HepG2 (cell line): ENCODE measurements around the gene KRTAP10-2. TPM values are rescaled to one million over a fixed set of nuclear protein-coding genes. Genes with fewer than 3 reads are reported as not detected.

Experiments
- EEA1 ChIP-seq: sonication (generic); formaldehyde crosslinking; IDR thresholded peaks from 2 replicates; pipeline ENCODE4 v1.5.1; 2020; ENCODE audit warnings: mild to moderate bottlenecking, missing genetic modification reagents, borderline replicate concordance
- ERF ChIP-seq: IDR thresholded peaks from 2 replicates; pipeline ENCODE4 v1.6.1; 2018; ENCODE audit warnings: missing biosample characterization, missing genetic modification reagents
- IKZF5 ChIP-seq: IDR thresholded peaks from 2 replicates; pipeline ENCODE4 v1.6.1; 2018; ENCODE audit warnings: missing genetic modification reagents, mild to moderate bottlenecking, missing compliant biosample characterization
- JARID2 ChIP-seq: sonication (generic); formaldehyde crosslinking; IDR thresholded peaks from 2 replicates; pipeline ENCODE4 v1.8.1; 2023; ENCODE audit warnings: missing genetic modification reagents, inconsistent platforms; ENCODE audit not compliant: insufficient replicate concordance
- MAFG ChIP-seq: sonication (generic); formaldehyde crosslinking; IDR thresholded peaks from 2 replicates; pipeline ENCODE4 v1.5.1; 2020; ENCODE audit warnings: mild to moderate bottlenecking, missing genetic modification reagents
- MLLT10 ChIP-seq: sonication (generic); formaldehyde crosslinking; IDR thresholded peaks from 2 replicates; pipeline ENCODE4 v1.4.0; 2020; ENCODE audit warnings: missing genetic modification reagents
- NFKBIZ ChIP-seq: IDR thresholded peaks from 2 replicates; pipeline ENCODE4 v1.6.1; 2018; ENCODE audit warnings: missing genetic modification reagents, missing compliant biosample characterization
- NPAS2 ChIP-seq: sonication (generic); formaldehyde crosslinking; IDR thresholded peaks from 2 replicates; pipeline ENCODE4 v1.8.0; 2022; ENCODE audit warnings: mild to moderate bottlenecking, missing genetic modification reagents, borderline replicate concordance
- PAX8 ChIP-seq: sonication (generic); formaldehyde crosslinking; IDR thresholded peaks from 2 replicates; pipeline ENCODE4 v1.8.0; 2022; ENCODE audit warnings: mild to moderate bottlenecking, missing genetic modification reagents, borderline replicate concordance
- SRSF9 ChIP-seq: fragments of 200-400 bp; formaldehyde crosslinking; IDR thresholded peaks from 2 replicates; pipeline ENCODE4 v1.6.1; 2018; ENCODE audit warnings: borderline replicate concordance, mild to moderate bottlenecking, low read depth, low read length; ENCODE audit not compliant: insufficient read depth, poor library complexity, severe bottlenecking
- TARDBP ChIP-seq: sonication (generic); formaldehyde crosslinking; IDR thresholded peaks from 2 replicates; pipeline ENCODE4 v1.8.0; 2022; ENCODE audit warnings: mild to moderate bottlenecking, missing genetic modification reagents
- U2AF2 ChIP-seq: fragments of 200-400 bp; formaldehyde crosslinking; IDR thresholded peaks from 2 replicates; pipeline ENCODE4 v1.6.1; 2017; ENCODE audit warnings: low read depth, mild to moderate bottlenecking, low read length
- ZBTB10 ChIP-seq: sonication (generic); formaldehyde crosslinking; IDR thresholded peaks from 2 replicates; pipeline ENCODE4 v1.4.0; 2020; ENCODE audit warnings: missing genetic modification reagents, borderline replicate concordance
- ZBTB43 ChIP-seq: sonication (generic); formaldehyde crosslinking; conservative IDR thresholded peaks from 2 replicates; pipeline ENCODE4 v1.4.0; 2020; ENCODE audit warnings: missing genetic modification reagents
- ZFX ChIP-seq: sonication (generic); formaldehyde crosslinking; IDR thresholded peaks from 2 replicates; pipeline ENCODE4 v1.4.0; 2020; ENCODE audit warnings: mild to moderate bottlenecking, low read depth, missing genetic modification reagents, moderate library complexity
- ZNF296 ChIP-seq: sonication (generic); formaldehyde crosslinking; conservative IDR thresholded peaks from 2 replicates; pipeline ENCODE4 v1.5.0; 2020; ENCODE audit warnings: mild to moderate bottlenecking, missing genetic modification reagents
- ZNF501 ChIP-seq: sonication (generic); formaldehyde crosslinking; IDR thresholded peaks from 2 replicates; pipeline ENCODE4 v1.5.1; 2020; ENCODE audit warnings: mild to moderate bottlenecking, moderate library complexity, missing genetic modification reagents
- ZNF530 ChIP-seq: sonication (generic); formaldehyde crosslinking; IDR thresholded peaks from 2 replicates; pipeline ENCODE4 v1.5.0; 2020; ENCODE audit warnings: low read depth, mild to moderate bottlenecking, missing genetic modification reagents
- ZNF614 ChIP-seq: IDR thresholded peaks from 2 replicates; pipeline ENCODE4 v1.6.1; 2018; ENCODE audit warnings: missing biosample characterization, missing genetic modification reagents, inconsistent platforms, borderline replicate concordance
- ZNF766 ChIP-seq: sonication (generic); formaldehyde crosslinking; IDR thresholded peaks from 2 replicates; pipeline ENCODE4 v1.5.0; 2020; ENCODE audit warnings: missing genetic modification reagents, borderline replicate concordance
- ZNF816 ChIP-seq: sonication (generic); formaldehyde crosslinking; IDR thresholded peaks from 2 replicates; pipeline ENCODE4 v1.8.0; 2022; ENCODE audit warnings: missing genetic modification reagents, mild to moderate bottlenecking, borderline replicate concordance
- polyA plus RNA-seq, 8 experiments: library from polyadenylated mRNA; depleted of rRNA in 3 of 8; stranded (reverse) in 7 of 8; unstranded in 1 of 8; fragments of >200 nt; fragmentation: Illumina TruSeq in 4 of 8; extraction: Trizol in 4 of 8; gene quantifications; 2 replicates each; pipeline versions ENCODE4 v1.2.1 to v1.2.3, GENCODE V29; 2011 to 2016; ENCODE audit warnings: low read depth in 4 of 8, missing spikeins in 1 of 8, mixed read lengths in 1 of 8; ENCODE audit not compliant: insufficient read depth in 1 of 8
- total RNA-seq, 5 experiments: library from RNA; depleted of rRNA; stranded (reverse); fragments of >200 nt; fragmentation: Illumina TruSeq; extraction: Trizol; gene quantifications; 2 replicates each; pipeline ENCODE4 v1.2.3, GENCODE V29; 2016; ENCODE audit warnings: low read depth in 1 of 5

The KRTAP10-2 gene
- total and polyA plus RNA-seq, 2 of the 13 experiments (the other 11 are each of a cell fraction or from before 2014, with no cell fraction given), result not detected

GRCh38 chr21:44506279-44507255, 44.7 kb downstream of the KRTAP10-2 start (continued):
- 0 out of 2 replicates have a peak, but pooled peaks have one; percentile 68 for TF ChIP-seq ZNF530 (CRISPR knock-in tag)
- no peak for TF ChIP-seq MLLT10 (CRISPR knock-in tag)
- no peak for TF ChIP-seq JARID2 (CRISPR knock-in tag)
- no peak for TF ChIP-seq IKZF5 (CRISPR knock-in tag)
- no peak; the same call in 1 of the 2 replicates for TF ChIP-seq ERF (CRISPR knock-in tag)
- TF ChIP-seq MAFG, result 0 out of 2 replicates have a peak, but pooled peaks have one; percentile 15
- TF ChIP-seq TARDBP, result no peak; the same call in 1 of the 2 replicates
- TF ChIP-seq ZNF816 (CRISPR knock-in tag), result no peak
- peak; percentile 67 for TF ChIP-seq ZNF501 (CRISPR knock-in tag)
- no peak for TF ChIP-seq NPAS2 (CRISPR knock-in tag)
- no peak for TF ChIP-seq NFKBIZ (CRISPR knock-in tag)
- no peak for TF ChIP-seq PAX8 (CRISPR knock-in tag)
- no peak for TF ChIP-seq ZNF766 (CRISPR knock-in tag)
- TF ChIP-seq ZNF296, result peak; percentile 69
- no peak for TF ChIP-seq SRSF9
- no peak for TF ChIP-seq EEA1 (CRISPR knock-in tag)
- no peak for TF ChIP-seq ZNF614 (CRISPR knock-in tag)
- TF ChIP-seq ZBTB10 (CRISPR knock-in tag), result 0 out of 2 replicates have a peak, but pooled peaks have one; percentile 19
- 0 out of 2 replicates have a peak, but pooled peaks have one; percentile 14 for TF ChIP-seq ZBTB43 (CRISPR knock-in tag)
- no peak for TF ChIP-seq U2AF2
- TF ChIP-seq ZFX (CRISPR knock-in tag), result peak; percentile 82
